GM18499 (cell line): ENCODE results near the gene ACTR10.
A peak's percentile ranks its signal among the peaks of the same experiment; 100 is the strongest.

Experiments
- ATAC-seq: cut with Tn5 transposase; IDR thresholded peaks from one replicate; pipeline ENCODE4 v1.9.1; 2021; ENCODE audit warnings: moderate number of reproducible peaks; ENCODE audit not compliant: insufficient read depth, unreplicated experiment

The ACTR10 gene

GRCh38 chr14:58199726-58200479 is at the start of gene ACTR10:
Gene ACTR10 (plus strand): TSS chr14:58200149. CDS start chr14:58200218, 69 bp downstream.
- ATAC-seq = peak; percentile 87

GRCh38 chr14:58150243-58150805 is 49.6 kb upstream of the ACTR10 start:
- no peak for ATAC-seq

- ATAC-seq = peak; percentile 3
These were observed 48.6 kb upstream of the ACTR10 start for GRCh38 chr14:58151133-58152013.

- ATAC-seq = peak; percentile 73
These were observed 47.7 kb upstream of the ACTR10 start, which contains the start of gene ARMH4 for GRCh38 chr14:58152014-58152857. Gene ARMH4 (minus strand): TSS chr14:58152213. CDS start chr14:58139358, 12,855 bp downstream.

GRCh38 chr14:58160561-58160960 is 39.4 kb upstream of the ACTR10 start:
- no peak for ATAC-seq

GRCh38 chr14:58166005-58166983 is 33.7 kb upstream of the ACTR10 start:
- no peak for ATAC-seq

- no peak for ATAC-seq
These were observed 32.9 kb upstream of the ACTR10 start for GRCh38 chr14:58167057-58167456.

- no peak for ATAC-seq
These were observed 32.1 kb upstream of the ACTR10 start for GRCh38 chr14:58167891-58168290.

GRCh38 chr14:58171090-58171489 is 28.9 kb upstream of the ACTR10 start:
- ATAC-seq = peak; percentile 95

- ATAC-seq = no peak
These were observed 22.8 kb upstream of the ACTR10 start for GRCh38 chr14:58177125-58177524.

GRCh38 chr14:58189176-58189575 is 10.8 kb upstream of the ACTR10 start:
- ATAC-seq = no peak

- ATAC-seq = no peak
These were observed 8.0 kb upstream of the ACTR10 start for GRCh38 chr14:58191763-58192601.

GRCh38 chr14:58193542-58193941 is 6.4 kb upstream of the ACTR10 start:
- ATAC-seq = no peak

- no peak for ATAC-seq
These were observed 3.8 kb upstream of the ACTR10 start for GRCh38 chr14:58196198-58196597.

GRCh38 chr14:58198086-58198485 is 1.9 kb upstream of the ACTR10 start:
- ATAC-seq = no peak

- no peak for ATAC-seq
These were observed 512 bp downstream of the ACTR10 start for GRCh38 chr14:58200480-58200841.

GRCh38 chr14:58200846-58201245 is 897 bp downstream of the ACTR10 start:
- no peak for ATAC-seq

GRCh38 chr14:58213176-58213575 is 13.2 kb downstream of the ACTR10 start:
- no peak for ATAC-seq
